ENCODE results near the gene BRAF.
"Not testable (repeated sequence)": the region's sequence is repeated elsewhere in the genome, so short reads cannot be mapped to it uniquely, and the experiment has no call there.

BRAF gene

DNA sequence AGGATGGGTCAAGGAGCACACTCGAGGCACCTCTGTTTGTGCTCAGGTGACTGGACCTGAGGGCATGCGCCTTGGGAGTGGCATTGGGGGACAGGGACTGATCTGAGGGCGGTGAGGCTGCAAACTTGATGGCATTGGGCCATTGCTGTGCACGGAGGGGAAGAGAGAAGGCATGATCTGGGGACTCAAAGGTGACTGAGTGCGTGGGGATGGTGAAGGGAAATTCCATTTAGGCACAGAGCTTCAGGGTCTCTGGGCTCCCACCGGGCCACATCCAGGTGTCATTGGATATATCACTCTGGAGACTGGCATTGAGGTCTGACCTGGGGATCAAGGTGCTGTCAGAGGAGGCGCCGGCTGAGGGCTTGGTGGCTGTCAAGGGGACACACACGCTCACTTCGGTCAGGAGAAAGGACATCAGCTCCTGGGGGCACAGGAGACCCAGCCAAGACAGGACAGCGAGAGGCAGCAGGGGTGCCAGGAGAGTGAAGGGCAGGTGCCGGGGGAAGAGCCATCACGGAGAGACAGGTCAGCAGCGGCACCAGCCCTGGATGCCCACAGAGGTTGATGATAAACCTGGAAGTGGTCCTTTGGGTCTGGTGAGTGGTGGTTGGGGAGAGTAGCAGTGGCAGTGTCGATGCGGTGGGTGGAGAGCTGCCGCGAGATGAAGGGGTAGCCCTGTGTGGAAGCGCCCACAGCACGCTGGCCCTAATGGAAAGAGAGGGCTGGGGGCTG is 246.5 kb downstream of the BRAF start:
- Histone ChIP-seq H3K4me1 (ENCODE audit: insufficient read depth, insufficient read length) (peaks cover 2% of the 10 kb centered on the region), H3K36me3 (ENCODE audit: insufficient read depth, insufficient read length, low read length) (peaks cover 11% of the 10 kb centered on the region), H3K9me3 (ENCODE audit: insufficient read depth, low read length) (no peaks in the 10 kb centered on the region), H3K27me3 (ENCODE audit: insufficient read depth, insufficient read length) (peaks cover 10% of the 10 kb centered on the region), H3K9ac (ENCODE audit: insufficient read length, low read depth) (no peak overlapping the region), H3K4me3 (ENCODE audit: insufficient read length, low read depth) (no peak overlapping the region)
- TF ChIP-seq YY1 (IDR thresholded peaks at IDR 0.05; ENCODE audit: insufficient read depth, insufficient read length) (no peak), SUZ12 (IDR thresholded peaks at IDR 0.05; ENCODE audit: extremely low read depth, insufficient read depth, insufficient read length) (no peak), ZNF274 (IDR thresholded peaks at IDR 0.05; ENCODE audit: low read depth, low read length) (no peak)
- no peak for DNase-seq (ENCODE audit: low read depth, low spot score)

GRCh38 chr7:140677496-140677895 is 247.2 kb downstream of the BRAF start:
- peaks cover 2% of the 10 kb centered on the region for H3K4me1 ChIP-seq (ENCODE audit: insufficient read depth, insufficient read length)
- H3K9me3 ChIP-seq (ENCODE audit: insufficient read depth, low read length): no peaks in the 10 kb centered on the region
- TF ChIP-seq ZNF274 (IDR thresholded peaks at IDR 0.05; ENCODE audit: low read depth, low read length): no peak
- TF ChIP-seq SUZ12 (IDR thresholded peaks at IDR 0.05; ENCODE audit: extremely low read depth, insufficient read depth, insufficient read length): no peak
- no peak for TF ChIP-seq YY1 (IDR thresholded peaks at IDR 0.05; ENCODE audit: insufficient read depth, insufficient read length)
- H3K27me3 ChIP-seq (ENCODE audit: insufficient read depth, insufficient read length): peaks cover 10% of the 10 kb centered on the region
- DNase-seq (ENCODE audit: low read depth, low spot score): no peak
- H3K36me3 ChIP-seq (ENCODE audit: insufficient read depth, insufficient read length, low read length): peaks cover 11% of the 10 kb centered on the region
- no peak overlapping the region for H3K4me3 ChIP-seq (ENCODE audit: insufficient read length, low read depth)
- H3K9ac ChIP-seq (ENCODE audit: insufficient read length, low read depth): no peak overlapping the region

GRCh38 chr7:140676956-140677355 is 247.8 kb downstream of the BRAF start:
- not testable (repeated sequence) for H3K9me3 ChIP-seq (ENCODE audit: insufficient read depth, low read length); H3K4me1 ChIP-seq (ENCODE audit: insufficient read depth, insufficient read length); DNase-seq (ENCODE audit: low read depth, low spot score); H3K4me3 ChIP-seq (ENCODE audit: insufficient read length, low read depth); H3K9ac ChIP-seq (ENCODE audit: insufficient read length, low read depth)
- Histone ChIP-seq H3K27me3 (ENCODE audit: insufficient read depth, insufficient read length) (peaks cover 14% of the 10 kb centered on the region), H3K36me3 (ENCODE audit: insufficient read depth, insufficient read length, low read length) (peaks cover 11% of the 10 kb centered on the region)

GRCh38 chr7:140676306-140676705 is 248.4 kb downstream of the BRAF start:
- Histone ChIP-seq H3K9ac (ENCODE audit: insufficient read length, low read depth) (no peak overlapping the region), H3K4me3 (ENCODE audit: insufficient read length, low read depth) (no peak overlapping the region), H3K9me3 (ENCODE audit: insufficient read depth, low read length) (no peaks in the 10 kb centered on the region), H3K4me1 (ENCODE audit: insufficient read depth, insufficient read length) (peaks cover 5% of the 10 kb centered on the region), H3K27me3 (ENCODE audit: insufficient read depth, insufficient read length) (peaks cover 17% of the 10 kb centered on the region), H3K36me3 (ENCODE audit: insufficient read depth, insufficient read length, low read length) (peaks cover 11% of the 10 kb centered on the region)
- TF ChIP-seq ZNF274 (IDR thresholded peaks at IDR 0.05; ENCODE audit: low read depth, low read length) (no peak), YY1 (IDR thresholded peaks at IDR 0.05; ENCODE audit: insufficient read depth, insufficient read length) (no peak), SUZ12 (IDR thresholded peaks at IDR 0.05; ENCODE audit: extremely low read depth, insufficient read depth, insufficient read length) (no peak)
- no peak for DNase-seq (ENCODE audit: low read depth, low spot score)

DNA sequence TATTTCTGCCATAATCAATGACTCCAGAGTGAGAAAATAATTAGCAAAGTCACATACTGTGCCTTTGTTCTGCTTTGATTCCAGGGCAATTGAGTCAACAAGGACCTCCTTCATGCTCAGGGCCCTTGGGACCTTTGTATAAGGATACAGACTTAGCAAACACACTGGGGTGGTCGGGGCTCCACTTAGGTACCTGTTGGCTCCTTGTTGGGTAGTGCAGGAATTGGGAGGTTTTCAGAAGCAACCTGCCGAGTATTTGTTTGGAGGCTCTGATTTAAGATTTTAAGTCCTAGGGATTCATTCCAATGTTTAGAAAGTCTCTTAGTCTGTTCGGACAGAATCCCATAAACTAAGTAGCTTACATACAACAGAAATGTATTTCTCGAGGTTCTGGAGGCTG is 249.0 kb downstream of the BRAF start:
- Histone ChIP-seq H3K36me3 (ENCODE audit: insufficient read depth, insufficient read length, low read length) (peaks cover 8% of the 10 kb centered on the region), H3K4me3 (ENCODE audit: insufficient read length, low read depth) (no peak overlapping the region), H3K9ac (ENCODE audit: insufficient read length, low read depth) (no peak overlapping the region)

DNA sequence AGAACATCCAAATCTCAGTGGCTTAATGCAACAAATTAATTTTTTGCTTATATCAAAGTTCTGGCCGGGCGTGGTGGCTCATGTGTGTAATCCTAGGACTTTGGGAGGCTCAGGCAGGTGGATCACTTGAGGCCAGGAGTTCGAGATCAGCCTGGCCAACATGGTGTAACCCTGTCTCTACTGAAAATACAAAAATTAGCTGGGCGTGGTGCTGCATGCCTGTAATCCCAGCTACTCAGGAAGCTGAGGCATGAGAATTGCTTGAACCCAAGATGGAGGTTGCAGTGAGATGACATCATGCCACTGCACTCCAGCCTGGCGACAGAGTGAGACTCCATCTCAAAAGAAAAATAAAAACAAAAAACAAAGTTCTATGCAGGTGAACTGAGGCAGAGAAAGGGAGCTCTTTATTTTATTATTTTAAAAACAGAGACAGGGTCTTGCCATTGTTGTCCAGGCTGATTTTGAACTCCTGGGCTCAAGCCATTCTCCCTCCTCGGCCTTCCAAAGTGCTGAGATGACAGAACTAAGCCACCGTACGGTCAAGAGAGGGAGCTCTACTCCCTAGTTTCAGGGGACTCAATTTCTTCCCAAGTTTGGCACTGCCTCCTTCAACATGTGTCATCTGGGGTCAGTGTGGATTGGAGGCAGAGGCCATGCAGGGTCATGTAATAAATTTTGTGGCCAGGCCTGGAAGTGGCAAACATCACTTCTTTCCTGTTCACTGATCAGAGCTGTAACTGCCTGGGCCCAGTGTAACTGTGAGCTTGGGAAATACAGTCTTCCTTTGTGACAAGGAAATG is 249.6 kb downstream of the BRAF start:
- H3K36me3 ChIP-seq (ENCODE audit: insufficient read depth, insufficient read length, low read length): peaks cover 6% of the 10 kb centered on the region
- H3K9ac ChIP-seq (ENCODE audit: insufficient read length, low read depth): no peak overlapping the region
- peaks cover 5% of the 10 kb centered on the region for H3K4me1 ChIP-seq (ENCODE audit: insufficient read depth, insufficient read length)
- peak; percentile 36 for DNase-seq (ENCODE audit: low read depth, low spot score)
- no peaks in the 10 kb centered on the region for H3K9me3 ChIP-seq (ENCODE audit: insufficient read depth, low read length)
- no peak overlapping the region for H3K4me3 ChIP-seq (ENCODE audit: insufficient read length, low read depth)
- peaks cover 17% of the 10 kb centered on the region for H3K27me3 ChIP-seq (ENCODE audit: insufficient read depth, insufficient read length)
- TF ChIP-seq SUZ12 (IDR thresholded peaks at IDR 0.05; ENCODE audit: extremely low read depth, insufficient read depth, insufficient read length) (no peak), YY1 (IDR thresholded peaks at IDR 0.05; ENCODE audit: insufficient read depth, insufficient read length) (no peak)

More for the DNA sequence above, 249.0 kb downstream of the BRAF start:
- H3K27me3 ChIP-seq (ENCODE audit: insufficient read depth, insufficient read length): peaks cover 17% of the 10 kb centered on the region
- peaks cover 5% of the 10 kb centered on the region for H3K4me1 ChIP-seq (ENCODE audit: insufficient read depth, insufficient read length)
- H3K9me3 ChIP-seq (ENCODE audit: insufficient read depth, low read length): no peaks in the 10 kb centered on the region
- TF ChIP-seq SUZ12 (IDR thresholded peaks at IDR 0.05; ENCODE audit: extremely low read depth, insufficient read depth, insufficient read length) (no peak), YY1 (IDR thresholded peaks at IDR 0.05; ENCODE audit: insufficient read depth, insufficient read length) (no peak), ZNF274 (IDR thresholded peaks at IDR 0.05; ENCODE audit: low read depth, low read length) (no peak)
- DNase-seq (ENCODE audit: low read depth, low spot score): no peak

GRCh38 chr7:140674356-140674800 is 250.4 kb downstream of the BRAF start:
- H3K9ac ChIP-seq (ENCODE audit: insufficient read length, low read depth): peak overlapping the region; percentile 87
- H3K9me3 ChIP-seq (ENCODE audit: insufficient read depth, low read length): no peaks in the 10 kb centered on the region
- peaks cover 6% of the 10 kb centered on the region for H3K36me3 ChIP-seq (ENCODE audit: insufficient read depth, insufficient read length, low read length)
- no peak for DNase-seq (ENCODE audit: low read depth, low spot score)
- H3K4me1 ChIP-seq (ENCODE audit: insufficient read depth, insufficient read length): peaks cover 5% of the 10 kb centered on the region
- H3K27me3 ChIP-seq (ENCODE audit: insufficient read depth, insufficient read length): peaks cover 17% of the 10 kb centered on the region
- no peak for TF ChIP-seq YY1 (IDR thresholded peaks at IDR 0.05; ENCODE audit: insufficient read depth, insufficient read length)
- no peak for TF ChIP-seq SUZ12 (IDR thresholded peaks at IDR 0.05; ENCODE audit: extremely low read depth, insufficient read depth, insufficient read length)
- H3K4me3 ChIP-seq (ENCODE audit: insufficient read length, low read depth): no peak overlapping the region
